Fibroblast of pulmonary artery (primary cell): Measurements from ENCODE around the gene ROBO1.

Source experiments
- DNase-seq: peaks from one replicate; pipeline ENCODE4 v3.0.0-alpha.2; 2010; ENCODE audit warnings: low read depth
- H3K4me3 ChIP-seq: replicated peaks from 2 replicates; pipeline ENCODE4 v1.5.1; 2011; ENCODE audit warnings: low read depth, mild to moderate bottlenecking, control low read depth, low read length, moderate library complexity
- TF ChIP-seq, protein P1 (sequence below): IDR thresholded peaks from 2 replicates; pipeline ENCODE4 v1.5.1; 2011; ENCODE audit warnings: mild to moderate bottlenecking, control low read depth, low read length, inconsistent platforms; ENCODE audit errors: missing control alignments

Gene ROBO1

DNA sequence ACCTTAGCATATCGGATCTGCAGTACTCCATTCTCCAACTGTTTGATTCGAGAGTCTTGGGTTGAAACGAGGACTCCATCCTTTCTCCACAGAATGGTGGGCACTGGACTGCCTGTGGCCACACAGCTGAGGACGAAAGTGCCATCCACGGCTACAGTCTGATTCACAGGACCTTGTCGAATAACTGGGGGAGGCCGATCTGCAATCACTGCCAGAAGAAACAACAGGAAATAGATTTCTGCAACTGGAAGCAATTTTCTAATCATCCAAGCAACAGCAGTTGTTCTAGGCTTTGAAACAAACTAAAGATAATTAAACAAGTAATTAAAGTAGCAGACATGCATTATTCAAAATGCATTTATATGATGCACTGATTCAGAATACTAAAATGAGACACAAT lies 1097.7 kb downstream of the ROBO1 start:
- no peak overlapping the region for H3K4me3 ChIP-seq
- no peak for DNase-seq
- TF ChIP-seq, protein P1, sequence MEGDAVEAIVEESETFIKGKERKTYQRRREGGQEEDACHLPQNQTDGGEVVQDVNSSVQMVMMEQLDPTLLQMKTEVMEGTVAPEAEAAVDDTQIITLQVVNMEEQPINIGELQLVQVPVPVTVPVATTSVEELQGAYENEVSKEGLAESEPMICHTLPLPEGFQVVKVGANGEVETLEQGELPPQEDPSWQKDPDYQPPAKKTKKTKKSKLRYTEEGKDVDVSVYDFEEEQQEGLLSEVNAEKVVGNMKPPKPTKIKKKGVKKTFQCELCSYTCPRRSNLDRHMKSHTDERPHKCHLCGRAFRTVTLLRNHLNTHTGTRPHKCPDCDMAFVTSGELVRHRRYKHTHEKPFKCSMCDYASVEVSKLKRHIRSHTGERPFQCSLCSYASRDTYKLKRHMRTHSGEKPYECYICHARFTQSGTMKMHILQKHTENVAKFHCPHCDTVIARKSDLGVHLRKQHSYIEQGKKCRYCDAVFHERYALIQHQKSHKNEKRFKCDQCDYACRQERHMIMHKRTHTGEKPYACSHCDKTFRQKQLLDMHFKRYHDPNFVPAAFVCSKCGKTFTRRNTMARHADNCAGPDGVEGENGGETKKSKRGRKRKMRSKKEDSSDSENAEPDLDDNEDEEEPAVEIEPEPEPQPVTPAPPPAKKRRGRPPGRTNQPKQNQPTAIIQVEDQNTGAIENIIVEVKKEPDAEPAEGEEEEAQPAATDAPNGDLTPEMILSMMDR: no peak

DNA sequence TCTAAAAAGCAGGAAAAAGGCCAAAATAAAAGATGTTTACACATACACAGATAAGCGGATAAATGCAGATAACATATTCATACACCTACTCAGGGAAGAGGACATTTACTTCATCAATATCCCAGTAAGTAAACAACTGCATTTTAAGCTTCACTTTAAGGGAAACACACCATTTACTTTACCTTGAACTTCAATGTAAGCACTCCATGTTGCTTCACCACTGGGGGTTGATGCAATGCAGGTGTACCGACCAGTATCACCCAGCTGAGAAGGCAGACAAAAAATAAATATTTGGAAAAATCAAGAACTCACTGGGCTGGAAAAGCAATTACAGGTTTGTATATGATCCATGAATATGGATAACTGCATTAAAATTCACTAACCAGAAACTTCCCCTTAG lies 1099.5 kb downstream of the ROBO1 start:
- no peak overlapping the region for H3K4me3 ChIP-seq
- TF ChIP-seq, protein P1: no peak
- no peak for DNase-seq

- peak; percentile 16 for DNase-seq
- H3K4me3 ChIP-seq: no peak overlapping the region
- TF ChIP-seq, protein P1: no peak
Observed at GRCh38 chr3:78666470-78666800, 1101.4 kb downstream of the ROBO1 start.

GRCh38 chr3:78665776-78666469 lies 1101.9 kb downstream of the ROBO1 start:
- H3K4me3 ChIP-seq: no peak overlapping the region
- no peak for DNase-seq
- TF ChIP-seq, protein P1: no peak

DNA sequence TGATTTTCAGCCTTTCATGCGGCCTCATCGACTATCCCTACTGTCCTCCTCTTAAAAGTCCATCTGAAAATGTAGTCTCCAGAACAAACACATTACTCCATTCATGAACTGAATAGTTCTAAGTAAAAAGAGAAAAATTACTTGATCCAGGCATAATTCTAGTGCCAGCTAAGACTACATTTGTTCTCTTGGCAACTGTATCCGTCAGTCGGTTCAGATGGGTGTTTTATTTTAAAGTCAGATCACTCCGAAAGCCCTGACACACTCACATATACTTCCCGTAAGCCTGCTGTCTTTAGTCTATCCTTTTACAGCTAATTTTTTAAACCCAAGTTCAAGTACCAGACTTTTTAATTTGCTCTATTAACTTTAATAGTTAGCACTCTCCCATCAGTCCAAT lies 1102.7 kb downstream of the ROBO1 start:
- TF ChIP-seq, protein P1: no peak

DNA sequence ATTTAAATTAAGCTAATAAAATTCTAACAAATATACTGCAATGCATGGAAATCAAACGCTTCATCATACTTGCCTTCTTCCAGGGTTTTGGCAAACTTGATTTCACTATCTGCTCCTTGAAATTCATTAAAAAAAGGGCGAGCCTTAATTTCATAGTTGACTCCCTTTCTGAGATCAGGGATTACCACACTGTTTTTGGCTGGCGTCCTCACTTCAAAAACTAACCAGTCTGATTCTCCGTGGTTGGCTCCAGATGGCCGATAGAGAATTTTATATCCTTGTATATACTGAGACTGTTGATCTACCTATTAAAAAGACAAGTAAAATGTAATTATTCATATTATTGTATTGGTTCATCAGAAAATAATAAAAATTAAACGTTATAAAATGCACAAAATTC lies 1106.8 kb downstream of the ROBO1 start:
- TF ChIP-seq, protein P1: no peak
- DNase-seq: peak; percentile 33
- H3K4me3 ChIP-seq: no peak overlapping the region

More for the DNA sequence above, 1102.7 kb downstream of the ROBO1 start:
- no peak overlapping the region for H3K4me3 ChIP-seq
- no peak for DNase-seq

DNA sequence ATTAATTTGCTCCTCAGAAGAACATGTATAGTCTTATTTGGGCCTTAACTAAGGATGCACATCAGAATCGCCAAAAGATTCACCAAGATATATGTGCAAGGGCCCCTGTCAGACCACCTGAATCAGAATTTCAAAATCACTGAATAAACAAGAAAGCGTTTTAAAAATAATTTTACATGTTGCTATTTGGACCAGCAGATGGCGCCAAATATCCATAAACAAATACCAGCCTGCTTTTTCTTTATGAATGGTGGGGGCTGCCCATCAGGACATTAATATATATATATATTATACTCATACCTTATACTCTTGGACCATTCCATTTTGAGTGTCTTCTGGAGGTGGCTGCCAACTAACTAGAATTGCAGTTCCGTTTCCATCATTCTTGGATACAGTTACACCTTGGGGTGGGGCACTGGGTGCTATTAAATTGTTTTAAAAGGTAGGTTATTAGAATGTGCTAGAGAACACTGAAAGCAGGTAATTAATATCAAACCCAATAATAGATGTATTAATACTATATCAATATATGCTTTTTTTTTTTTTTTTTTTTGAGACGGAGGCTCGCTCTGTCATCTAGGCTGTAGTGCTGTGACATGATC lies 1108.3 kb downstream of the ROBO1 start:
- TF ChIP-seq, protein P1: peak; percentile 40
- H3K4me3 ChIP-seq: no peak overlapping the region
- peak; percentile 72 for DNase-seq
